ENCODE data around the gene C19orf33.

- no peak for TF ChIP-seq CTCF (IDR thresholded peaks at IDR 0.05)
- TF ChIP-seq POLR2A (IDR thresholded peaks at IDR 0.05), result peak in 1 of 4 donors; percentile 61
These were observed 32.0 kb downstream of the C19orf33 start for GRCh38 chr19:38335949-38336637.

All from esophagus squamous epithelium (tissue), 4 donors.